LNCAP (cell line): ENCODE measurements around the gene BABAM2.

Experiments
- TF ChIP-seq, protein P1 (sequence below): fragments of 450-650 bp; IDR thresholded peaks from 2 replicates; pipeline ENCODE4 v1.5.1; 2017; ENCODE audit warnings: mild to moderate bottlenecking

BABAM2 gene

DNA sequence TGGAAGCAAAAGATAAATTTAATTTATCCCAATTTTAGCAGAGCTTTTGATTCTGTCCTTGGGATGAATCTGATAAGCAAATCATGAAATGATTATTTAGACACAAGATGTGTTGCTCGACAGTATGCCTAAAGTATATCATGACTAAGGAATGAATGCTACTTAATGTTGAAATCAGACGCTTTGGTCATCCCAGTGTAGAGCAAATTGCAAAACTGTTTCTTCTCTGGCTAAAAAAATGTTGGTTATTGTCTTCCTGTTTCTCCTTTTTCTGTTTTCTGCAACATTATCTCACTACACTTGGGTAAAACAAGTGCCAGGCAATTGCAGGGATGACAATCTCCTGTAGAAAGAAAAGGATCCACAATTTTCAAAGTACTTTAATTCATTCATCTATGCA lies 66.4 kb downstream of the BABAM2 start:
- TF ChIP-seq, protein P1, sequence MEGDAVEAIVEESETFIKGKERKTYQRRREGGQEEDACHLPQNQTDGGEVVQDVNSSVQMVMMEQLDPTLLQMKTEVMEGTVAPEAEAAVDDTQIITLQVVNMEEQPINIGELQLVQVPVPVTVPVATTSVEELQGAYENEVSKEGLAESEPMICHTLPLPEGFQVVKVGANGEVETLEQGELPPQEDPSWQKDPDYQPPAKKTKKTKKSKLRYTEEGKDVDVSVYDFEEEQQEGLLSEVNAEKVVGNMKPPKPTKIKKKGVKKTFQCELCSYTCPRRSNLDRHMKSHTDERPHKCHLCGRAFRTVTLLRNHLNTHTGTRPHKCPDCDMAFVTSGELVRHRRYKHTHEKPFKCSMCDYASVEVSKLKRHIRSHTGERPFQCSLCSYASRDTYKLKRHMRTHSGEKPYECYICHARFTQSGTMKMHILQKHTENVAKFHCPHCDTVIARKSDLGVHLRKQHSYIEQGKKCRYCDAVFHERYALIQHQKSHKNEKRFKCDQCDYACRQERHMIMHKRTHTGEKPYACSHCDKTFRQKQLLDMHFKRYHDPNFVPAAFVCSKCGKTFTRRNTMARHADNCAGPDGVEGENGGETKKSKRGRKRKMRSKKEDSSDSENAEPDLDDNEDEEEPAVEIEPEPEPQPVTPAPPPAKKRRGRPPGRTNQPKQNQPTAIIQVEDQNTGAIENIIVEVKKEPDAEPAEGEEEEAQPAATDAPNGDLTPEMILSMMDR, result no peak

DNA sequence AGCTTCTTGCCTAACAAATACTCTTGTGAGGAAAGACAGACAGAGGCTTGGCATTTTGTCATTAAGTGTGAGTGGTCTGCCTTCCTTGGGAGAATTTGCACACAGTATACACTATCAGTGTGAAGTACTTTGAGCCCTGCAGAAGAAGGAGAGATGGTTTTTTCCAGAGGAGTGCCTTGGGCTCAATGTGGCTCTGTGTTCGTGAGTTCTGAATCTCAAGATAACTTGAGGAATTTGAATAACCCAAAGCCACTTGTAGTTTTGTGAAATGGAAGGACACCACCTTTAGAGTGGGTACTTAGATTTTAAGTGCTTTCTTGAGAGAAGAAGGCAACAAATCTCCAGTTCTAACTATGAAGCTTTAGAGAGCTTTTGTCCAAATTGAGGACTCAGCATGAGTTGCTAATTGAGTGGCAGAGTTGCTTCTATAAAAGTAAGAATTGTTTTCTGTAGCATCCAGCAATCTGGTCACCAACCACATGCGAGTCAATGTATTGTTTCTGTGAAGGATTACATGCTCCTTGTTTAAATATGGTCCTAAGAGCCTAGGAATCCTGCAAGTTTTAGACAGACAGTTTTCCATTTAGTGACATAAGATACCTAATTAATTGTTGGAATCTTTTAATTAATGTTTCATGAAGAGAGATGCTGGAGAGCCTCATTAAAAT lies 68.3 kb downstream of the BABAM2 start:
- TF ChIP-seq, protein P1, result no peak

DNA sequence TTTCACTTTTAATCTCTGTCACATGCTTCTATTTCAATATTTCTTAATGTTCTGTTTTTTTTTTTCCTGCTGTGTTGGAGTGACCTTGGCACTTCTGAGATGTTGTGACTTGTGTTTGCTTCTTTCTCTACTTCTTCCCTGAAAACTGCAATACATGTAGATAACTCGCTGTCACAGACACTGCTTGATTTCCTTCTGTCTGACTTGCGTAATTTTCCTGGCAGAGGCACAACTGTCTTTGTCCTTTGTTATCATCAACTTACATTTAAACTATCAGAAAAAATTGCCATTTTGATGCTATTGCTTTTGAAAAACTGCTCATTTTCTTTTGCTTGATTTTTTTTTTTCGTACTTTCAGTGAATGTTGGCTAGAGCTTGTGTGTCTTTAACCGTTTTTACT lies 69.0 kb downstream of the BABAM2 start:
- TF ChIP-seq, protein P1, result no peak

DNA sequence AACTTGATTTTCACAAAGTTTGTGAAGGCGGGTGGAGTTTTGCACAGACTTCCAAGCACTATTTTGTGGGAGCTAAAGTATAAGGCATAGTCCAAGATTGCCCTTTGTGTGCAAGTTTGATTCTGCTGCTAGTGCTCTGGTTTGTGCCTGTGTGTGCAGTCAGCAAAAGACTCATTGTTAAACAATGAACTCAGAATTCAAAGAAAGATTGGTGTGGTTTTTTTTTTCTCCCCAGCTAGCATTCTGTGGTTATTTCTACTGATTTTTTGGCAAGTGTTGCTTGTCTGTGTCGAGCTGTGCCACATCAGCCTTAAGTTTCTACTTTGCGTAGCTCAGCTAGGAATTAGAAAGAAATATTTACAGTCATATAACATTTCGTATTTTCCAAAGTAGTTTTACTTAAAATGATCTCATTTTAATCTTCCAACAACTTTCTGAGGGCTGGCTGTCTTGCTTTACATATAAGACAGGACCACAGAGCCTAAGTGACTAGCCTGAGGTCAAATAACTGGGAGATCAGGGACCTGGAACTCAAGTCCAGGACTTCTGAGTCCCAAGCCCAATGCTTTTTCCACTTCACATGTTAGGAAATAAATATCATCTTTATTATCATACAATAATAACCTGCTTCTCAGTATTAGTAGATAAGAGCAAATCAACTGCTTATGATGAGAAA lies 69.8 kb downstream of the BABAM2 start:
- TF ChIP-seq, protein P1, result no peak

DNA sequence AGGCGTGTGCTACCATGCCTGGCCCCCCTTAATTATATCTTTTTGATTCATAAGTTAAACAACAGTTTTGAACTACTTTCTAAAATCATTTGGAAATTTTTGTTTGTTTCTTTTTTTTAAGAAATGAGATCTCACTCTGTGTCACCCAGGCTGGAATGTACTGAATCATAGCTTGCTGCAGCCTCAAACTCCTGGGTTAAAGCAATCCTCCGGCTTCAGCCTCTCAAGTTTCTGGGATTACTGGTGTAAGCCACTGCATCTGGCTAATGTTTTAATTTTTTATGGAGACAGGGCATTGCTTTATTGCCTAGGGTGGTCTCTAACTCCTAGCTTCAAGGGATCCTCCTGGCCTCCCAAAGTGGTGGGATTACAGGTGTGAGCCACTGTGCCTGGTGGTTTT lies 71.5 kb downstream of the BABAM2 start:
- TF ChIP-seq, protein P1, result no peak

DNA sequence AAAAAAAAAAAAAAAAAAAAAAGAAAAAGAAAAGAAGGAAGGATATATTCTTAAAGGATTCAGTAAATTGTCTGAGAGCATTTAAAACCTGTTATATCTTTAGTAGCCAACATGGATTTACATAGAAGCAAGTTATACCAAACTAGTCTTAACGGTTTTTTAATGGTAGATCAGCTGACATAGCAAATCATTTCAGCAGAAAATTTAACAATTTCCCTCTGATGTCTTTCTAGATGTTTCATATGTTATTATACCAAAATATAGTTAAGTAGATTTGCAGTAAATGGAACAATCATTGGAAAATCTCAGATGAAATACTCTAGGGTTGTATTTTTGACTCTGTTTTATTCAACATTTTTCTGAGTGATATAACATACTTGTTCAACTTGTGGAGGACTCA lies 72.9 kb downstream of the BABAM2 start:
- TF ChIP-seq, protein P1, result no peak

DNA sequence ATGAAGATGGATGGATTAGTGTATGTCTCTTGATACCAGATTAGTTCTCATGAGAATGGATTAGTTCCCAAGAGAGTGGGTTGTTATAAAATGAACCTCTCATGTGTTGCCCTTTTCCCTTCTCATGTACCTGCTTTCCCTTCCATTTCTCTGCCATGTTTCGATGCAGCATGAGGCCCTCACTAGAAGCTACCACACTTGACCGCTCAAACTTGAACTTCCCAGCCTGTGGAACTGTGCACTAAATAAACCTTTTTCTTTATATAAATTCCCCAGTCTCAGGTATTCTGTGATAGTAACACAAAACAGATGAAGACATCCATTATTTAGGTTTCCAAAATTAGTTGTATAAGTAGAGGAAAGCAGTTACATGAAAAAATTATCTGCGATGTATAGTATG lies 73.5 kb downstream of the BABAM2 start:
- TF ChIP-seq, protein P1, result no peak

DNA sequence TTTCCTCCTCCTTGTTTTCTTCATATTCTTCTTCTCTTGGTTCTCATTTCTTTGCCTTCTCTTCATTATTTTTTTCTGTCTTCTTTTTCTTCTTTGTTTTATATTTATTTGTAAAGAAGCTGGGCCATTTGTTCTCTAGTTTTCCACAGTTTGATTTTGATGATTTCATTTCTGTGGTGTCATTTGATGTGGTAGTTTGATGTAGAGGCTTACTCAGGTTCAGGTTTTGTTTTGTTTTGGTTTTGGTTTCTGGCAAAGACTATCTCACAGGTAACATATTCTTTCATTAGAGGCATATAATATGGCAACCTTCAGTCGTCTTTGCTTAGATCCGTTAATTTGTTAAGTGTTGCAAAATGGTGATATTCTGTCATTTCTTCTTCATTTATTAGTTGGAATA lies 75.3 kb downstream of the BABAM2 start:
- TF ChIP-seq, protein P1, result no peak
